ENCODE data around the gene FSTL5.
"Not testable (repeated sequence)": the region's sequence is repeated elsewhere in the genome, so short reads cannot be mapped to it uniquely, and the experiment has no call there.

The FSTL5 gene

DNA sequence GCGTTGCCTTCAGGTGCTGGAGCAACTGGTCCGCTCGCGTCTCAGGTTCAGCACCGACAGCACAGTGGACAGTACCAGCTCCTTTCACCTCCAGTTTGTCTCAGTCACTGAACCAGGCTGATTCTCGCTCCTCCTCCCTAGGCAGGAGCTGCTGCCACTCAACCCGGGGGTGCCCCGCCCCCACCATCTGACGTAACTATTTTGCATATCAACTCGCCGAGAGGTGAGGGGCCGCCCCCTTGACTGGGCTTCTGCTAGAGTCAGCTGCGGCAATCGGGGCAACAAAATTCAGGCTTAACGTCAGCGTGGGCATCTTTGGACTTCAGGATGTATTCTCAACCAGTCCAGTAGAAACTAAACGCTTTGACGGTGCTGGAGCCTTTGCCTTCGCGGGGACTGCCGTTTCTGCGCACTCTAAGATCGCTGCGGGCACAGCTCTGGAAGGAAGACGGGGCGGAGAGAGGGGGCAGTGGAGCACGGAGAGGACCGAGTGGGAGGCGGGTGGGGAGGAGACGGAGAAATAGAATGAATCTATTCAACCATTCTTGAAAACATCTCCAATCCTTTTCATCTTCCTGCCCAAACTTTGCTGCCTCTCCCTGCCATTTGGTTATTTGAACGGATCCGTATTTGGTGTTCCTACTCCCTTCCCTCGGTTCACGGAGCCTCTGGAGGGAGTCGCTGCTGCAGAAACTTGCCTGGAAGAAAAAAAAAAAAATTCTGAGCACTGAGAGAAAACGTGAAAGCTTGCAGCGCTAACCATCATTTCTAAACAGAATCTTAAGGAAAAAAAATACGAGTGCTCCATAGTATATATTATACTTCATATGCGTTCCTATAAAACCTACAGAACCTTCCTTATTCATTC, at the start of gene FSTL5:
TSS of gene FSTL5 (minus strand) at position 109 of the 868 bp plus-strand sequence. CDS start 52,604 bp downstream, outside the sequence.
- peak; percentile 74 for DNase-seq

DNA sequence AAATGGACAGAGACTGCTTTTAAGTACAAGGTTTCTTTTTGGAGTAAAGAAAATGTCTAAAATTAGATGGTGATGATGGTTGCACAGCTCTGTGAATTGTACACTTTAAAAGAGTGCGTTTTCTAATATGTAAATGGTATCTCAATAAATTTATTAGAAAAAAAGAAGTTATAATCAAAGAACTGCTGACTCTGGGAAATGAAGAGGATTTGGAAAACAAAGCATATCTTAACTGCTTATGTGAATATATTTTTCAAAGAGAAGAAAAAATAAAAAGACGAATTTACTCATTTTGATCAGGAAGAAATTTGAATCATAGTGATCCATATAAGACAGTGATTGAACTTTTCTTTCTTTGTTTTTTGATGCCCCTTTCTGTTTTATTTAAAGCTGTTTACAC, 45.9 kb upstream of the FSTL5 start:
- DNase-seq = no peak

DNA sequence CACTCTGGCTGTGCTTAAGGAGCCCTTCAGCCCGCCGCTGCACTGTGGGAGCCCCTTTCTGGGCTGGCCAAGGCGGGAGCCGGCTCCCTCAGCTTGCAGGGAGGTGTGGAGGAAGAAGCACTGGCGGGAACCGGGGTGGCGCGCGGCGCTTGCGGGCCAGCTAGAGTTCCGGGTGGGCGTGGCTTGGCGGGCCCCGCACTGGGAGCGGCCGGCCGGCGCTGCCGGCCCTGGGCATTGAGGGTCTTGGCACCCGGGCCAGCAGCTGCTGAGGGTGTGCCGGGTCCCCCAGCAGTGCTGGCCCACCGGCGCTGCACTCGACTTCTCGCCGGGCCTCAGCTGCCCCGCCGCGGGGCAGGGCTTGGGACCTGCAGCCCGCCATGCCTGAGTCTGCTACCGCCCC, 39.7 kb upstream of the FSTL5 start:
- DNase-seq = not testable (repeated sequence)

DNA sequence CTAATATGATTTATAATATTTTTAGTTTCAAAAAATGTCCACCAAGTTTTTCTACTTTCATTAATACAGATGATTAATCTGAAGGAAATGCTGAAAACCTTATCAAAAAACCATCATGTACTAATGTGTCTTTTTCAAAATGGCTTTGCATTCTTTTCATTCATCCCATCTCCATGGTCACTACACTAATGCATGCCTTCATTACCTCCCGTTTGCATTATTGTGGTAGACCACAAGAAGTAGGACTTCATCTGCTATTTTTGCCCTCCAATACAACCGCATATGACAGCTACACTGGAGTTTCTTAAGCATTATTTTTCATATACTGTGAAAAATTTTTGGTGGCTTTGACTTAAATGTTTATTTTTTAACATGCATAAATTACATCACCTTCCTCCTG, 37.9 kb upstream of the FSTL5 start:
- peak; percentile 51 for DNase-seq

DNA sequence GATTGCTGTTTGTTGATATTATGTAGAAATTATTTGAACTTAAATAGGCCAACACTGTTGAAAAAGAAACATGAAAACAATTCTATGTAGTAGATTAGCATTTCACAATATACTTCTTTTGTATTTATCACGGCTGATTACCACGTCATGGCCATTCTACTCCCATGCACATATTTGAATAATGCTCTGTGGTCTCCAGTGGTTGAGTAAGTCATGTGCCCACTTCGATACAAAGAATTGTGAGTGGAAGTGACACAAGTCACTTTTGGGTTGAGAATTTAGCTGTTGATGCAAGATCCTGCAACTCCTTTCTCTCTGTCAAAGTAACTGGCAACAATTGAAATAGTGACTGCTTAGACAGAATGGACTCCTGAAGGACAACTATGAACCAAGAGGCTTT, 6.7 kb upstream of the FSTL5 start:
- no peak for DNase-seq

DNA sequence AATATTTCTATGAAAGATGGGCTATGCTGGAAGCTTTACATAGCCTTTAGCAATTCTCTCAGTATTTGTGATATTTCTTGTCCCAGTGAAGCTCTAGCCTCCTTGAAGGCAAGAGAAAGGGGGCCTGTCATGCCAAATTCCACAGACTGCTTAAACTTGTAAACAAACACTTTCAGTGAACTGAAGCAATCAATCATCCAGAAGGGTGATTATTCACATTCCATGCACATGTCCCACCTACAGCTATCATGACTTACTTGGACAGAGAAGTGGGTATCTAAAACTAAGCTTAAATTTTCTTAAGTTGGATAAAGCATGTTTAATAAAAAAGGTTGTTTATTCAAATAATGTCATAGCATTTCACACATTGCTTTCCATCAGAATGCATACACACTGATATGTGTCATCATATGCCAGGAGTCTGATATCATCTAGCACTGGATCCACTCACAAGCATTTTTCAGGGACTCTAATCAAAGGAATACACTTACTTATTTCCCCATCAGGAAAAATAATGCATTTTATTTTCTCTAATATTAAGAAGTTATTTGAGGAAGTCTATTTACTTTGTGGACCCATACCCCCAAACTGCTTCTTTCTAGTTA, 1.2 kb upstream of the FSTL5 start:
- peak; percentile 6 for DNase-seq

DNA sequence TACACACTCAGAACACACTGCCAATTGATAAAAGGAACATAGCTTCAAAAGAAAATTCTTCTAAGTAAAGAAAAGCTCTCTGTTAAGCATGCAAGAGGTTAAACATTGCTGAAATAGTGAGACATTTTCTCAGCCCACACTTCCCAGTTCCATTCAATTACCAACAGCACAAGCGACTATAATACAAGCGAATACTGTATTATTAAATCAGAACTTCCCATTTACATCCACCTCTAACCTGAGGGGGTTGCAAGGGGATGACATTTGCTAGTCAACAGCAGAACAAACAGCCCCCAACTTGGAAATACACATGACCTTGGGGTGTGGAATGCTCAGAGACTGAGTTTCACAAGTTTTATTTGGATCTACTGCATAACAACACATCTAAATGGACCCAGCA, 1.1 kb downstream of the FSTL5 start:
- DNase-seq = no peak

DNA sequence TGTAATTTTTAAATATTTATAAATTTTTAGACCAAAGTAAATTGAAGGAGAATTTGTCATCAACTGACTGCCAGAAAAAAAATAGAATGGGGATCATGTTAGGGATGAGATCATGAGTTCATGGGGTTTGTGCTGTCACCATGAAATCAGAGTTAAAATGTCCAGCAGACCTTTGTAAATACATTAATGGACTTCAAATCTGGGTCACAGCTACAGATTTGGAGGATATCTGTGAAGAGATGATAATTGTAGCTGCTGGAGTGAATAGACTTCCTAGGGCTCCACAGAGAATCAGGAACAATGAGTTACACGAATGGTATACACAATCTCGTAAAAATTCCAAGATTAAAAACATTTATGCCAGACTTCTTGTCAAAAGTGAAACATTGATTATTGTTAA, 6.6 kb downstream of the FSTL5 start:
- no peak for DNase-seq

DNA sequence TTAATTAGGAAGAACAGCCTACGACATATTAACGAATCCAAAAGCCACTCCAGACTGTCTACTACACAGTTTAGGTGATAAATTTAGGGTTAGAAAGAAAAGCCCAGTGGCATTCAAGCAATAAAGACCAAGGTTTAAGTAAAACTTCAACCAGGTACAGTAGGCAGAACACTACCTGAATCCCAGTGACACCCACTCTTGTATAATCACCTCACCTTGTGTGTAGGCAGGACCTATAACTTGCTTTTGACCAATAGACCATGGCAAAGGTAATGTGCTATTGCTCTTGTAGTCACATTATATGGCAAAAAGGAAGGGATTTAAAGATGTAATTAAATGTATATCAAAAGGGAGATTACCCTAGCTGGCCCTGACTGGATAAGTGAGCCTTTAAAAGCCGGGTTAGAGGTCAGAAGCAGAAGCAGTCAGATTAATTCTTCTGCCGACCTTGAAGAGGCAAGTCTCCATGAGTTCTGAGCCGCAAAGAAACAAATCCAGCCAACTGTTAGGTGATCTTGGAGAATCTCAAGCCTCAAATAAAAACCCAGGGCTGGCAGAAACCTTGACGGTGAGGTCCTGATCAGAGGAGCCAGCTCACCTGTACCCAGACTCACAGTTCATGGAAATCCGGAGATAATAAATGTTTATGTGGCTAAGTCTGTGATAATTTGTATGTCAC, 8.8 kb downstream of the FSTL5 start:
- no peak for DNase-seq

DNA sequence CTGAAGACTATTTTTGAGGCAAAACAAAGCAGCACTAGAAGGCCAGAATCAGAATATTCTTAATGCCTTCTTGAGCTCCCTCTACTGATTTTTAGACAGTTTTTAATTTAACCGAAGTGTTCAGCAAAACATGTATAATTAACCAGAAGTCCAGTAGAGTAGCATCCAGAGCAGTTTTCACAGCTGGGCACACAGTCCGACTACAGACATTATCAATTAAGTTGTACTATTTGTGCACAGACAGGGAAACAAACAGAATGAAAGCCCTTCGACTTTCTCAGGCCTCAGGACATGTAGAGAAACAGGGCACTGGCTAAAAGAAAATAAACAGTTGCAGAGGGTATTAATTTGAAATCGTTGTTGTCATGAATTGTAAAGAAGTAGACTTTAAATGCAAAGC, 11.9 kb downstream of the FSTL5 start:
- no peak for DNase-seq

DNA sequence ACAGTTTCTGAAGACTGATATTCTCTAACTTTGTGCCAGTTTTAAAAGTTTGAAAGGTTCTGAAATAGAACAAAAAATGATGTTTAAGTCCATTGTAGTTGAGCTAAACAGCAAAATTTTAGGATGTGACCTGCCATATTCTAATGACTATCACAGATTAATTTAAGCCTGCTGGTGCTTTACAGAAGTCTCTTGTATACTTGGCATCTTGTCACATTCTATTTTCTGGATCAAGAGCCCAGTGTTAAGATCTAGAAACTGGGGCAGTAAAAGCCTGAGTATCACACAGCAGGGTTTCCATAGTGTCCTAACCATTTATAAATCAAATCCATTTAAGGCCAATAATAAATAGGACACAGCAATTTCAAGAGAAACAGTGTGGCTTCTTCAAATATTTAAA, 12.4 kb downstream of the FSTL5 start:
- DNase-seq = no peak

DNA sequence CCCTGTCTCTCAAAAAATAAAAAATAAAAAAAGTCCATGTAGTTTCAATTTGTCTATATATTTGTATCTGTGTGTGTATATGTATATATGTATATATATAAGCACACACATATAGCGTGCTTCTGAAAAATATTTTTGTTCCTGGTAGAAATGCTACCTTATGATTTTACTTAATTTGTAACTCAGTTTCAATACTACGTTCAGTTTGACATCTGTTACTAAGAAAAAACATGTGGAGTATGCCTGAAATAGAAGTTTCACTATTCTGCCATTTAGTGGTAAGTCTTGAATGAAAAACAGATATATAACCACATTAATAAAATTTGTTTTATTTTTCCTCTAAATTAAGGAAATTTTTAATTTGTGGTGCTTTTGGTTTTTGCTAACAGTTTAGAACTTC, 14.2 kb downstream of the FSTL5 start:
- DNase-seq = no peak

DNA sequence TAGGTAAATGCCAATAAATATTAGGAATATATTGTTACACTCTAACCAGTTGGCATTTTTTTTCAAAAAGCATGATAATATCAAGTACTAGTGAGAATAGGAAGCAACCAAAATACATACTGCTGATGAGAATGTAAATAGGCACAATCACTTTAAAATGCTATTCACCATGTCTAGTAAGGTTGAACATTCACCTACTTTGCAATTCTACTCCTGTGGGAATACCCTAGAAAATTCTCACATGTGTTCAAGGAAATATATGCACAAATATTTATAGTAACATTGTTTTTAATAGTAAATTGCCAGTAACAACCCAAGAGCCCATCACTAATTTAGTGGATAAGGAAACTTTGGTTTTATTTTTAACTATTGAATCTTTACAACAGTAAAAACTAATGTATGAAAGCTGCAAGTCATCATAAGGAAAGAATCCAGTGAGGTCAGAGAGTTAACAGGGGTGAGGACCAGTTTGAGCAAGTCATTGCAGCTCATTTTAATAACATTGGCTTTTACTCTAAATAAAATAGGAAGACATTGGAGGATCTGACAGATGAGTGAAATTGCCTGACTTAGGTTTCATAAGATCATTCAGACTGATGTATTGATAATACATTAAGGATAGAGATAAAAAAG, 23.6 kb downstream of the FSTL5 start:
- DNase-seq = no peak

DNA sequence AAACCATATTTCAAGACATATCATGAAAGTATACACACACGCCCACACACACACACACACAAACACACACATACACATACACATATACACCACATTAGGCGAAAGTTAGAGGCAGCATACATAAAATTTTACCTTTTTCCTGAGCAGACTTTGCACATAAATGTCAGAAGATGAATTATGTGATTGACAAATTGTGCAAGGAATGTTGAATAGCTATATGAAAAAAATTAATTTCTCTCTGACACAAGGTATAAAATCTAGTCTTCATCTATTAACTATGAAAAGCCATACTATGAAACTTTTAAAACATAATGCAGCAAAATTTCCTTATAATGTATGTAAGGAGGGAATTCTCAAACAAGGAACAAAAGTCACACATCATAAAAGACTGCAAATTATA, 24.4 kb downstream of the FSTL5 start:
- DNase-seq = no peak

DNA sequence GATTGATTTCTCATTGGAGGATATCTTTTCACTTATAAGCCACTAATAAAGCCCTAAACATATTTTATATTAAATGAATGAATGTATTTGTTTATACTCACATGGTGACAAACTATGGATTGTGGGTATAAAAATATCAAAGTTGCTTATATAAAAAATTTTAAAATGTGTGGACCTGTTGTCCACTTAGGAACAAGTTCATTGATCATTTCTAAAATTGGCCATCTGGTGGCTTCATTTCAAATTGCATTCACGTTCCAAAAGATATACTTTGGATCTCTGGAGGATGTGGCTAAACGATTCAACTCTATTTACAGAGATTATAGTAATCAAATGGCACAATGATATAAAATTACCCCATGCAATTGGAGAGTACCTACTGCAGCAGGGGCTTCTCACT, 32.5 kb downstream of the FSTL5 start:
- DNase-seq = no peak

DNA sequence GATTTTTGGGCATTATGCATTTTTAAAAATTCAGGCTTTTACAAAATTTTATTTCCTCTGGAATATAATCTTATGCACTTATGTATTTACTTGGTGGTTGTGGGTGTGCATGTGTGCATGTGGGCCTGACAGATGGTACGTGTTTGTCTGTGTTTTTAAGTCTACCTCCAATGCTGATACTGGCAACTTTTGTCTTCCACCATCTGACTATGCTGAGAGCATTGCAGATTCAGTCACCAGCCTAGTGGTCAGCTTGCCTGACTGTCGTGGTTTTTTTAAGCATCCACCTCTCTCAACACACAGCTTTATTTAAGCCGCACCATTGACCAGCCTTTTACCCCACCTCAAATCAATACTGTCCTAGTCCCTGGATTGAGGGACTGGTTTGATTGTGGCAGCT, 37.1 kb downstream of the FSTL5 start:
- no peak for DNase-seq

DNA sequence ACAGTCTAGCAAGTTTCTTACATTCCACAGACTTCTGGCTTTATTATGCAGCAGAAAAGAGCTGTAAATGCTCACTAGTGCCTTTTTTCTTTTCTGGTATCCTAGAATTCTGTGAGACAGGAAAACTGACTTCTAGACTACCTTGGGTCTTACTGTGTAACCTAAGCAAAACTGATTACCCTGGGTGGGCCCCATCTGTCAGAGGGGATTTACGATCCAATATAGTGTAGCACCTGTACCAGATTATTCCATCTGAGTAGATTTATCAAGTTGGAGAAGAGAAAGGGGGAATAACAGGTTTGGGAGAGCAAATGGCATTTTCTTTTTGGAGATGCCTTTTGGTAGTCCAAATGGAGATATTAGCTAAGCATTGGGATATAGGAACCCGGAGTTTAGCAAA, 46.7 kb downstream of the FSTL5 start:
- DNase-seq = no peak

DNA sequence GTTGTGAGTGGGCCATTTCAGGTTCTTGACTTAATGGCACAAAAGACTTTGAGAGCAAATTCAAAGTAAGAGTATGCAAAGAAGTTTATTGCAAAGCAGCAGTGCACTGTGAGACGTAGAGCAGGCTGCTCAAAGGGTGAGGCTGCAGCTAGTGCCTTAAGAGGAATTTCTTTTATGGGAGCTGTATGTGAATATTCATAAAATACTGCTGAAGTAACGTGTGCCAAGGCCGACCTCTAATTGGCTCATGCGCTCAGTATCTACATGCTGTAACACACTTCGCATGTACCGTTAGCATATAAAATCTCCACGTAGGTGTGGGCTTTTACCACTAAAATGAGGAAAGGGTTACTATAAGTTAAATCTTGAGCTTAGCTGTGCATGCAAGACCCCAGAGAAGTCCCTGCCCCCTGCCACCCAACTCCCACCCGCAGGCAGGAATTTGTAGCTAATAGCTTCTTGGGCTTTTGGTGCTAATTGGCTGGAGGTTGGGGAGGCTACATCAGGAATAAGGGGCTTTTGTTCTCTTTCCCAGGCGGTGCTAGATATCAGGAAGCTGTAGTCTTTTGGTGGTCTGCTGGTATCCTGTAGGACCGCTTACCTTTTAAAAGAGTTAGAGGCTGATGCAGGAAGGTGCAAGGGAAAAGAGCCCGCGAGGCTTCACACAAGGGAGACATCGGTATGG, 47.6 kb downstream of the FSTL5 start:
- DNase-seq = no peak

DNA sequence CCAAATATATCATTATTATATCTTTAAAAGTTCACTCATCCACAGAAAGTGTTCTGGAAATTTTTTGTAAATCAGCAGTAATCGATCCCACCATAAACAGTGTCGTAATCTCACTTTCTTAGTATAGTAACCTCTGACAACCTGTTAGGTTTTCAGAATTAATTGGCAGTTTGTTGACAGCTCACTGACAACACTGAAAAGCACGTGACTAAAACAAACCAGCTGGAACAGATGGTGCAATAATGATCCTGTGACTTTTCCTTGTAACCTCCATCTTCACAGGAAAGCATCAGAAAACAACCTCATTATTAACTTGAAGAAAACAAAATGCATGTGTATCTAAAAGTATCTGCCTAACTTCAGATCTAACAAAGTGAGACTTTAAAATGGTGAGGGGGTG, 48.5 kb downstream of the FSTL5 start:
- DNase-seq = no peak

DNA sequence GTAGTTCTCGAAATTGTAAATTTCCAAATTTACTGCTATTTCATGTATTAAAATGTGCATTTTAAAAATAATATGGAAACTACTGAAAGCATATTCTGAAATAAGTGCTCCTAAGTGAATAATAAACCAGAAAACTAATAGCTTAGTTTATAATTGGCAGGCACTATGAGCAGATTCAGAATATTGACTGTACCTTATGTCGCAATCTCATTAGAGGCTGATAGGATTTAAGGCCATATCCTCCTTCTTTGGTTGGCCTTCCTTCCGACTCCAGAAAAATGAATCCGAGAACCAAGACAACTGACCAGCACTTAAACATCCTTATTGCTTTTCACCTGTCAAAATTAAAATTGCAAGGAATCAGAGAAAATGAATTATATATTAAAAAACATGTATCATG, 52.7 kb downstream of the FSTL5 start:
- no peak for DNase-seq

DNA sequence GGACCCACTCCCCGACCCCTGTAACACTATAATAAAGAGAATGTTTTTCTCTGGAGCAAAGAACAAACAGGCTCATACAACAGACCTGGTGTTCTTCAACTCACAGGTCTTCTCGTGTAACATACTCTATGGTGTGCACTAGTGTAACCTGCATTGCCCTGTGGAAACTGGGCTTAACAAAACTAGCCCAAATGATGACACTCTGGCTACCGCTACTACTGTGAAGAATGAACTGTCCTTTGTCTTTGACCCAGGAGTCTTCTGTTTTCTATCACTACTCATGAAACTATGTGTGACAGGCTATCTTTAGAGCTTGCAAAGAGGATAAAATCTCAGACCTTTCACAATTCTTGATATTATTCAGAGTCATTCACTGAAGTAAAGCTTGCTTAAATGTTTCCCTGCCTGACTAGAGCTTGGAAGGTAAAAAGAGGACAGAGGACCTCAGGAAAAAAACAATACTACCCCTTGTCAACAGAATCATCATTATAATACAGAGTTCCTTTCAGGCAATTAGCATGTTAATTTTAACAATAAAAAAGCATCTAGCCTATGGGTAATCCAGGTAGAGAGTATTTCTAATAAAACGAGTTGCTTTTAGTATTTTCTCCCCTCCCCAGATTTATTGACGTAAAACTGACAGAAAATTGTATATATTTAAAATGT, 59.2 kb downstream of the FSTL5 start:
- DNase-seq = no peak

DNA sequence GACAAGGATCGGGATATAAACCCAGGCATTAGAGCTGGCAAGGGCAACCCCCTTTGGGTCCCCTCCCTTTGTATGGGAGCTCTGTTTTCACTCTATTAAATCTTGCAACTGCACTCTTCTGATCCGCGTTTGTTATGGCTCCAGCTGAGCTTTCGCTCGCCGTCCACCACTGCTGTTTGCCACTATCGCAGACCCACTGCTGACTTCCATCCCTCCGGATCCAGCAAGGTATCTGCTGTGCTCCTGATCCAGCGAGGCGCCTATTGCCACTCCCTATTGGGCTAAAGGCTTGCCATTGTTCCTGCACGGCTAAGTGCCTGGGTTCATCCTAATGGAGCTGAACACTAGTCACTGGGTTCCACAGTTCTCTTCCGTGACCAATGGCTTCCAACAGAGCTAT, 59.9 kb downstream of the FSTL5 start:
- DNase-seq = not testable (repeated sequence)
